ENCODE results near the gene CHAC2. TPM values are rescaled to one million over a fixed set of nuclear protein-coding genes. Genes with fewer than 3 reads are reported as not detected.

CHAC2 gene
- total RNA-seq, 1 experiment from 2014 or later: 8.4 TPM

GRCh38 chr2:53724536-53724935 is 43.1 kb upstream of the CHAC2 start:
- H3K36me3 ChIP-seq (ENCODE audit: control insufficient read depth in 1 of 2, insufficient read depth in 2 of 2, low read length in 2 of 2): no peaks in the 10 kb centered on the region
- no peak for ATAC-seq
- no peak overlapping the region for H3K9ac ChIP-seq (ENCODE audit: low read length)
- intact Hi-C loops (cut with micrococcal nuclease): no loop called here
- H3K27me3 ChIP-seq (ENCODE audit: insufficient read depth, low read length): no peaks in the 10 kb centered on the region
- H3K4me1 ChIP-seq (ENCODE audit: control insufficient read depth in 1 of 2, insufficient read depth in 2 of 2, low read length in 2 of 2): no peaks in the 10 kb centered on the region
- H3K9me3 ChIP-seq (ENCODE audit: control insufficient read depth in 1 of 2, insufficient read depth in 1 of 2, low read depth in 1 of 2, low read length in 2 of 2): no peaks in the 10 kb centered on the region
- H3K4me3 ChIP-seq (replicated peaks in 1 of 2; ENCODE audit: low read depth in 1 of 2, low read length in 2 of 2): no peak overlapping the region
- H3K27ac ChIP-seq (ENCODE audit: low read depth, low read length): no peak overlapping the region
- TF ChIP-seq ZFX (IDR thresholded peaks at IDR 0.05) (no peak), CEBPB (IDR thresholded peaks at IDR 0.05; ENCODE audit: low read depth) (no peak), JUND (IDR thresholded peaks at IDR 0.05) (no peak), EGR1 (IDR thresholded peaks at IDR 0.05; ENCODE audit: low read depth) (no peak), SIN3A (IDR thresholded peaks at IDR 0.05; ENCODE audit: low read depth) (no peak), EZH2 (IDR thresholded peaks at IDR 0.05) (no peak), EZH2phosphoT487 (IDR thresholded peaks at IDR 0.05; ENCODE audit: borderline replicate concordance) (no peak), CBX3 (IDR thresholded peaks at IDR 0.05; ENCODE audit: low read depth) (no peak), MAX (IDR thresholded peaks at IDR 0.05) (no peak), TCF7L2 (IDR thresholded peaks at IDR 0.05; ENCODE audit: borderline replicate concordance, extremely low read depth, insufficient read depth, insufficient read length) (no peak), ZNF274 (IDR thresholded peaks at IDR 0.05; ENCODE audit: low read depth, low read length) (no peak), ELF1 (IDR thresholded peaks at IDR 0.05; ENCODE audit: borderline replicate concordance, low read depth) (no peak), REST (IDR thresholded peaks at IDR 0.05; ENCODE audit: low read depth) (no peak), POLR2AphosphoS5 (IDR thresholded peaks at IDR 0.05; ENCODE audit: low read depth, low read length) (no peak), YY1 (IDR thresholded peaks at IDR 0.05; ENCODE audit: extremely low read depth, insufficient replicate concordance, low read depth, low read length) (no peak)
- H2AFZ ChIP-seq (ENCODE audit: low read depth, low read length, poor library complexity, severe bottlenecking): no peak overlapping the region
- ChIA-PET RAD21 (ENCODE audit: low non-redundant PET in 1 of 2, low total read pairs in 2 of 2, uncharacterized antibody in 2 of 2, unreplicated experiment in 2 of 2) (no interaction called here), CTCF (no interaction called here), POLR2A (no interaction called here)
- DNase-seq (ENCODE audit: low read depth, low spot score): no peak
- no peaks in the 10 kb centered on the region for H3K9me2 ChIP-seq (ENCODE audit: insufficient read depth)
- no peaks in the 10 kb centered on the region for H4K20me1 ChIP-seq (ENCODE audit: insufficient read depth)
- H3K79me2 ChIP-seq (ENCODE audit: insufficient read depth, low read length): peaks cover 3% of the 10 kb centered on the region; the same call in 1 of the 2 replicates
- BruUV-seq (replicated peaks): no TSS peak
- no peak overlapping the region for H3K4me2 ChIP-seq (ENCODE audit: low read length)
